Prostate gland (tissue), 2 donors: ENCODE results near the gene KDELR3.

Experiments used
- POLR2A ChIP-seq: fragments of 450-650 bp; IDR thresholded peaks from one replicate; pipeline ENCODE4 v1.6.1; 2016; ENCODE audit warnings: antibody characterized with exemption, mild to moderate bottlenecking
- POLR2AphosphoS5 ChIP-seq: sonication (generic); formaldehyde crosslinking; IDR thresholded peaks from one replicate; pipeline ENCODE4 v1.6.1; 2017; ENCODE audit warnings: antibody characterized with exemption
- TF ChIP-seq, protein P1 (sequence below), 4 experiments: fragments of 200-600 bp in 2 of 4; fragments of 450-650 bp in 2 of 4; sonication (generic) in 2 of 4; IDR thresholded peaks; 1 replicate in 3 of 4; 2 replicates in 1 of 4; pipeline ENCODE4 v1.5.1; 2016 to 2019; ENCODE audit warnings: antibody characterized with exemption in 4 of 4, mild to moderate bottlenecking in 2 of 4, moderate library complexity in 2 of 4

GRCh38 chr22:38494498-38494897 lies 26.6 kb downstream of the KDELR3 start:
- TF ChIP-seq, protein P1, sequence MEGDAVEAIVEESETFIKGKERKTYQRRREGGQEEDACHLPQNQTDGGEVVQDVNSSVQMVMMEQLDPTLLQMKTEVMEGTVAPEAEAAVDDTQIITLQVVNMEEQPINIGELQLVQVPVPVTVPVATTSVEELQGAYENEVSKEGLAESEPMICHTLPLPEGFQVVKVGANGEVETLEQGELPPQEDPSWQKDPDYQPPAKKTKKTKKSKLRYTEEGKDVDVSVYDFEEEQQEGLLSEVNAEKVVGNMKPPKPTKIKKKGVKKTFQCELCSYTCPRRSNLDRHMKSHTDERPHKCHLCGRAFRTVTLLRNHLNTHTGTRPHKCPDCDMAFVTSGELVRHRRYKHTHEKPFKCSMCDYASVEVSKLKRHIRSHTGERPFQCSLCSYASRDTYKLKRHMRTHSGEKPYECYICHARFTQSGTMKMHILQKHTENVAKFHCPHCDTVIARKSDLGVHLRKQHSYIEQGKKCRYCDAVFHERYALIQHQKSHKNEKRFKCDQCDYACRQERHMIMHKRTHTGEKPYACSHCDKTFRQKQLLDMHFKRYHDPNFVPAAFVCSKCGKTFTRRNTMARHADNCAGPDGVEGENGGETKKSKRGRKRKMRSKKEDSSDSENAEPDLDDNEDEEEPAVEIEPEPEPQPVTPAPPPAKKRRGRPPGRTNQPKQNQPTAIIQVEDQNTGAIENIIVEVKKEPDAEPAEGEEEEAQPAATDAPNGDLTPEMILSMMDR (IDR thresholded peaks at IDR 0.05) = no peak
- TF ChIP-seq POLR2AphosphoS5 (no peak), POLR2A (no peak)
